Measurements from ENCODE around the gene ACE.

DNA sequence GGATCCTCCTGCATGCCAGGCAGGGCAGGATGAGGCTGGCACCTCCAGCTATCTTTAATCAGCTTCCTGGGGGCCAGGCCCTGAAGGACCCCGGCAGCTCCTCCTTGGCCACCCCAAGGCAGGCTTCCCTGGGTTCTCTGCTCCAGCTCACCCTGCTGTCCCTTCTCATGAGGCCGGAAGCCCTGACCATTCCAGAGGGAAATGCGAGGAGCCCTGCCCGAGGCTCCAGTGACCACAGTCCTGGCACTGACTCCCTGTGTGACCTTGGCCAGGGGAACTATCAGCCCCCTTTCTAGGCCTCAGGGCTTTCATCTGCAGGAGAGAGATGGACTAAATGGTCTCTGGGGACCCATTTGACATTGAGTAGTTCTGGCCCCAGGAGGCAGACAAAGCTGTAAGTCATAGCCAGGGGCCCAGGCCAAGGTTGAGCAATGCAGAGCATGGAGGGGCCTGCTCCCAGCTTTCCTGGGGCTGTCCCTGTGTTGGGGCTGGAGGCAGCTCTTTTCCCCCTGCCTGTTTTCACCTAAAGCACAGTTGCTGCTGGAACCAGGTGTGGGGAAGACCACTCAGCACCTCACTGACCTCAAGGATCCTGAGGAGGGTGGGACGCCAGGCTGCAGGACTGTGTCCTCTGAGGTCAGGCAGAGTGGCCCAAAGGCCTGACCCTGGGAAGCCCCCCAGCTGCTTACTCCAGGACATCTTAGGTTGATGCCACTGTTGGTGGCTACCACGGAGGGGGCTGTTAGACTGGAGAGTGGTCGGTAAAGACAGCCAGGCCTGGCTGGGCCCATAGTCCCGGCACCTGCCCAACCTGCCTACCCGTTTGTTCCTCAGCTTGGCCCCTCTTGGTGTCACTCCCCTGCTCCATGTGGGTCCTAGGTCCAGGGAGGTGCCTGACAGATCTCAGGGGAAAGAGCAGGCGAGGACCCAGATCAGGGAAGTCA, 54.4 kb downstream of the ACE start:
- TF ChIP-seq, protein P1, sequence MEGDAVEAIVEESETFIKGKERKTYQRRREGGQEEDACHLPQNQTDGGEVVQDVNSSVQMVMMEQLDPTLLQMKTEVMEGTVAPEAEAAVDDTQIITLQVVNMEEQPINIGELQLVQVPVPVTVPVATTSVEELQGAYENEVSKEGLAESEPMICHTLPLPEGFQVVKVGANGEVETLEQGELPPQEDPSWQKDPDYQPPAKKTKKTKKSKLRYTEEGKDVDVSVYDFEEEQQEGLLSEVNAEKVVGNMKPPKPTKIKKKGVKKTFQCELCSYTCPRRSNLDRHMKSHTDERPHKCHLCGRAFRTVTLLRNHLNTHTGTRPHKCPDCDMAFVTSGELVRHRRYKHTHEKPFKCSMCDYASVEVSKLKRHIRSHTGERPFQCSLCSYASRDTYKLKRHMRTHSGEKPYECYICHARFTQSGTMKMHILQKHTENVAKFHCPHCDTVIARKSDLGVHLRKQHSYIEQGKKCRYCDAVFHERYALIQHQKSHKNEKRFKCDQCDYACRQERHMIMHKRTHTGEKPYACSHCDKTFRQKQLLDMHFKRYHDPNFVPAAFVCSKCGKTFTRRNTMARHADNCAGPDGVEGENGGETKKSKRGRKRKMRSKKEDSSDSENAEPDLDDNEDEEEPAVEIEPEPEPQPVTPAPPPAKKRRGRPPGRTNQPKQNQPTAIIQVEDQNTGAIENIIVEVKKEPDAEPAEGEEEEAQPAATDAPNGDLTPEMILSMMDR (IDR thresholded peaks at IDR 0.05) = no peak
- TF ChIP-seq POLR2A (IDR thresholded peaks at IDR 0.05) = no peak

Measured in lower leg skin (tissue), 3 donors.